IPS-20b (cell line): ENCODE results near the gene ROR2.

Source experiments
- H3K27ac ChIP-seq: one replicate; pipeline ENCODE4 v1.5.1; 2013; ENCODE audit warnings: low read length
- H3K27me3 ChIP-seq: 2 replicates; pipeline ENCODE4 v1.6.1; 2013; ENCODE audit warnings: mild to moderate bottlenecking, low read length, inconsistent platforms; ENCODE audit not compliant: insufficient read depth
- H3K36me3 ChIP-seq: 2 replicates; pipeline ENCODE4 v1.6.1; 2013; ENCODE audit warnings: low read depth, mild to moderate bottlenecking, inconsistent platforms, low read length, moderate library complexity; ENCODE audit not compliant: insufficient read depth
- H3K4me1 ChIP-seq: 2 replicates; pipeline ENCODE4 v1.6.1; 2013; ENCODE audit warnings: mild to moderate bottlenecking, control low read depth, inconsistent platforms, low read length, moderate library complexity; ENCODE audit not compliant: insufficient read depth
- H3K4me3 ChIP-seq: 2 replicates; pipeline ENCODE4 v1.5.1; 2013; ENCODE audit warnings: mild to moderate bottlenecking, low read length, inconsistent platforms
- H3K9ac ChIP-seq: 2 replicates; pipeline ENCODE4 v1.6.1; 2013; ENCODE audit warnings: low read depth, mild to moderate bottlenecking, inconsistent platforms, low read length, moderate library complexity
- H3K9me3 ChIP-seq: 2 replicates; pipeline ENCODE4 v1.6.1; 2013; ENCODE audit warnings: mild to moderate bottlenecking, low read depth, low read length, inconsistent platforms; ENCODE audit not compliant: insufficient read depth

The ROR2 gene

GRCh38 chr9:91783411-91783810 is 166.6 kb downstream of the ROR2 start:
- no peaks in the 10 kb centered on the region; the same call in 1 of the 2 replicates for H3K9me3 ChIP-seq
- H3K4me3 ChIP-seq, result no peak overlapping the region
- no peaks in the 10 kb centered on the region; the same call in 1 of the 2 replicates for H3K36me3 ChIP-seq
- H3K4me1 ChIP-seq, result peaks cover 7% of the 10 kb centered on the region; the same call in 1 of the 2 replicates
- no peaks in the 10 kb centered on the region for H3K27me3 ChIP-seq
- no peak overlapping the region for H3K9ac ChIP-seq
- H3K27ac ChIP-seq, result no peak overlapping the region

- Histone ChIP-seq H3K9ac (no peak overlapping the region), H3K4me3 (no peak overlapping the region), H3K4me1 (peaks cover 7% of the 10 kb centered on the region; the same call in 1 of the 2 replicates), H3K27ac (no peak overlapping the region), H3K27me3 (no peaks in the 10 kb centered on the region), H3K36me3 (no peaks in the 10 kb centered on the region; the same call in 1 of the 2 replicates), H3K9me3 (no peaks in the 10 kb centered on the region; the same call in 1 of the 2 replicates)
These were observed 167.3 kb downstream of the ROR2 start for GRCh38 chr9:91782708-91783214.

GRCh38 chr9:91781906-91782305 is 168.1 kb downstream of the ROR2 start:
- no peaks in the 10 kb centered on the region for H3K9me3 ChIP-seq
- H3K36me3 ChIP-seq, result no peaks in the 10 kb centered on the region; the same call in 1 of the 2 replicates
- no peak overlapping the region for H3K9ac ChIP-seq
- no peaks in the 10 kb centered on the region for H3K27me3 ChIP-seq
- H3K4me3 ChIP-seq, result no peak overlapping the region
- no peak overlapping the region for H3K27ac ChIP-seq
- H3K4me1 ChIP-seq, result peaks cover 7% of the 10 kb centered on the region; the same call in 1 of the 2 replicates

- no peaks in the 10 kb centered on the region for H3K27me3 ChIP-seq
- H3K27ac ChIP-seq, result no peak overlapping the region
- H3K4me1 ChIP-seq, result peaks cover 11% of the 10 kb centered on the region; the same call in 1 of the 2 replicates
- H3K9ac ChIP-seq, result no peak overlapping the region
- no peaks in the 10 kb centered on the region; the same call in 1 of the 2 replicates for H3K36me3 ChIP-seq
- no peak overlapping the region for H3K4me3 ChIP-seq
- no peaks in the 10 kb centered on the region for H3K9me3 ChIP-seq
These were observed 168.9 kb downstream of the ROR2 start for GRCh38 chr9:91781116-91781515.

- no peaks in the 10 kb centered on the region for H3K27me3 ChIP-seq
- no peak overlapping the region for H3K4me3 ChIP-seq
- H3K9me3 ChIP-seq, result no peaks in the 10 kb centered on the region
- no peak overlapping the region for H3K27ac ChIP-seq
- peaks cover 11% of the 10 kb centered on the region; the same call in 1 of the 2 replicates for H3K4me1 ChIP-seq
- no peak overlapping the region for H3K9ac ChIP-seq
- H3K36me3 ChIP-seq, result no peaks in the 10 kb centered on the region; the same call in 1 of the 2 replicates
These were observed 172.0 kb downstream of the ROR2 start for GRCh38 chr9:91778031-91778430.

GRCh38 chr9:91777292-91777830 is 172.7 kb downstream of the ROR2 start:
- no peak overlapping the region for H3K27ac ChIP-seq
- no peaks in the 10 kb centered on the region for H3K27me3 ChIP-seq
- no peaks in the 10 kb centered on the region for H3K36me3 ChIP-seq
- H3K4me3 ChIP-seq, result no peak overlapping the region
- H3K9ac ChIP-seq, result no peak overlapping the region
- H3K4me1 ChIP-seq, result peaks cover 11% of the 10 kb centered on the region; the same call in 1 of the 2 replicates
- no peaks in the 10 kb centered on the region for H3K9me3 ChIP-seq

- no peak overlapping the region for H3K27ac ChIP-seq
These were observed 173.4 kb downstream of the ROR2 start for GRCh38 chr9:91776409-91777291.

GRCh38 chr9:91775708-91776028 is 174.4 kb downstream of the ROR2 start:
- no peaks in the 10 kb centered on the region for H3K36me3 ChIP-seq
- H3K9me3 ChIP-seq, result no peaks in the 10 kb centered on the region
- H3K4me1 ChIP-seq, result peaks cover 4% of the 10 kb centered on the region; the same call in 1 of the 2 replicates
- no peak overlapping the region for H3K4me3 ChIP-seq
- H3K27me3 ChIP-seq, result no peaks in the 10 kb centered on the region
- H3K9ac ChIP-seq, result no peak overlapping the region
- H3K27ac ChIP-seq, result no peak overlapping the region

More at GRCh38 chr9:91776409-91777291, 173.4 kb downstream of the ROR2 start:
- Histone ChIP-seq H3K4me1 (peaks cover 7% of the 10 kb centered on the region; the same call in 1 of the 2 replicates), H3K36me3 (no peaks in the 10 kb centered on the region), H3K9ac (no peak overlapping the region), H3K9me3 (no peaks in the 10 kb centered on the region), H3K4me3 (no peak overlapping the region), H3K27me3 (no peaks in the 10 kb centered on the region)

- Histone ChIP-seq H3K27me3 (no peaks in the 10 kb centered on the region), H3K27ac (no peak overlapping the region), H3K4me1 (peaks cover 4% of the 10 kb centered on the region; the same call in 1 of the 2 replicates)
These were observed 174.9 kb downstream of the ROR2 start for GRCh38 chr9:91775011-91775707.

GRCh38 chr9:91773156-91773555 is 176.9 kb downstream of the ROR2 start:
- Histone ChIP-seq H3K27ac (no peak overlapping the region), H3K4me1 (peaks cover 4% of the 10 kb centered on the region; the same call in 1 of the 2 replicates), H3K4me3 (no peak overlapping the region), H3K9ac (no peak overlapping the region), H3K9me3 (no peaks in the 10 kb centered on the region), H3K27me3 (no peaks in the 10 kb centered on the region), H3K36me3 (no peaks in the 10 kb centered on the region)

More at GRCh38 chr9:91775011-91775707, 174.9 kb downstream of the ROR2 start:
- Histone ChIP-seq H3K9ac (no peak overlapping the region), H3K4me3 (no peak overlapping the region), H3K9me3 (no peaks in the 10 kb centered on the region), H3K36me3 (no peaks in the 10 kb centered on the region)

GRCh38 chr9:91771864-91772263 is 178.2 kb downstream of the ROR2 start:
- H3K27ac ChIP-seq, result no peak overlapping the region

More at GRCh38 chr9:91771864-91772263, 178.2 kb downstream of the ROR2 start:
- H3K36me3 ChIP-seq, result no peaks in the 10 kb centered on the region
- H3K4me1 ChIP-seq, result peaks cover 4% of the 10 kb centered on the region; the same call in 1 of the 2 replicates
- no peak overlapping the region for H3K9ac ChIP-seq
- H3K27me3 ChIP-seq, result no peaks in the 10 kb centered on the region
- H3K9me3 ChIP-seq, result no peaks in the 10 kb centered on the region
- H3K4me3 ChIP-seq, result no peak overlapping the region
